Measurements from ENCODE around the gene TTBK1. TPM values are rescaled to one million over a fixed set of nuclear protein-coding genes. Genes with fewer than 3 reads are reported as not detected.

The TTBK1 gene
- total and polyA plus RNA-seq, 9 donors: 0.03 to 0.11 (median 0.06) TPM; not detected in 6

DNA sequence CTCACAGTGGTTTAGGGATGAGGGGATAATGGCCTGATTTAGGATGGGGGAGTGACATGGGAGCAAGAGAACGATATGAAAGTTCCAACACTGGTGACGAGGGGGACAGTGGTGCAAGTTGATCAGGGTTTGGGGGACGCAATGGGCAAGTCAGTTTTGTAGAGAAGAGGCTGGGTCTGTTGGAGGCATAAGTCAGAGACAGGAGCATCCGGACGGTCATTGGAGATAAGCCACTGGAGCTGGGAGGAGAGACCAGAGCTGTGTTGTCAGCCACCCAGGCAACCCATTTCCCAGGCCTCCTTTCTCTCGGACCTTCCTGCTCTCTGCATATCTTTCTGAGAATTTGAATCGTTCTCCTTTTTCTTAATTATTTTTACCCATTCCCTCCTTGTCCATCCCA is 23.5 kb upstream of the TTBK1 start:
- no peaks in the 10 kb centered on the region for H3K9me3 ChIP-seq
- H3K4me1 ChIP-seq (ENCODE audit: insufficient read depth): no peaks in the 10 kb centered on the region
- no peak overlapping the region for H3K4me3 ChIP-seq
- DNase-seq: no peak
- intact Hi-C loops (cut with DNase I): loop anchor here in 1 of 4 donors (10.0 kb wide), 1 partner anchor 285 kb away; no protein-coding TSS in a partner anchor
- H3K27me3 ChIP-seq: no peaks in the 10 kb centered on the region
- no peaks in the 10 kb centered on the region for H3K36me3 ChIP-seq
- TF ChIP-seq, protein P1, sequence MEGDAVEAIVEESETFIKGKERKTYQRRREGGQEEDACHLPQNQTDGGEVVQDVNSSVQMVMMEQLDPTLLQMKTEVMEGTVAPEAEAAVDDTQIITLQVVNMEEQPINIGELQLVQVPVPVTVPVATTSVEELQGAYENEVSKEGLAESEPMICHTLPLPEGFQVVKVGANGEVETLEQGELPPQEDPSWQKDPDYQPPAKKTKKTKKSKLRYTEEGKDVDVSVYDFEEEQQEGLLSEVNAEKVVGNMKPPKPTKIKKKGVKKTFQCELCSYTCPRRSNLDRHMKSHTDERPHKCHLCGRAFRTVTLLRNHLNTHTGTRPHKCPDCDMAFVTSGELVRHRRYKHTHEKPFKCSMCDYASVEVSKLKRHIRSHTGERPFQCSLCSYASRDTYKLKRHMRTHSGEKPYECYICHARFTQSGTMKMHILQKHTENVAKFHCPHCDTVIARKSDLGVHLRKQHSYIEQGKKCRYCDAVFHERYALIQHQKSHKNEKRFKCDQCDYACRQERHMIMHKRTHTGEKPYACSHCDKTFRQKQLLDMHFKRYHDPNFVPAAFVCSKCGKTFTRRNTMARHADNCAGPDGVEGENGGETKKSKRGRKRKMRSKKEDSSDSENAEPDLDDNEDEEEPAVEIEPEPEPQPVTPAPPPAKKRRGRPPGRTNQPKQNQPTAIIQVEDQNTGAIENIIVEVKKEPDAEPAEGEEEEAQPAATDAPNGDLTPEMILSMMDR (IDR thresholded peaks at IDR 0.05): no peak
- no peak for TF ChIP-seq EP300 (IDR thresholded peaks at IDR 0.05)
- TF ChIP-seq POLR2A (IDR thresholded peaks at IDR 0.05): no peak
- H3K27ac ChIP-seq: no peak overlapping the region
- WGBS, 3 donors: 84 to 89% (median 85%) methylated on average over 7 of the region's 7 CpGs

DNA sequence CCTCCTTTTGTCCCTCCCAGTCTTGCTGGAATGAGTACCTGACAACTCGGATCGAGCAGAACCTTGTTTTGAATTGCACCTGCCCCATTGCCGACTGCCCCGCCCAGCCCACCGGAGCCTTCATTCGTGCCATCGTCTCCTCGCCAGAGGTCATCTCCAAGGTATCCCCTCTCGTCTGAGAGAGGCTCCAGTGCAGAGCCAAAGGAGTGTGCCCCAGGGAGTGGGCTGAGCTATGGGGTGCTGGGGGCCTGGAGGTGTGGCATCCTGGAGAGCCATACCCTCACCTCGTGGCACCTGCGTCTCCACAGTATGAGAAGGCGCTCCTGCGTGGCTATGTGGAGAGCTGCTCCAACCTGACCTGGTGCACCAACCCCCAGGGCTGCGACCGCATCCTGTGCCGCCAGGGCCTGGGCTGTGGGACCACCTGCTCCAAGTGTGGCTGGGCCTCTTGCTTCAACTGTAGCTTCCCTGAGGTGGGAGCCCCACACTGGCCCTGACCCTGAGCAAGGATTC is 22.8 kb upstream of the TTBK1 start:
- Histone ChIP-seq H3K27ac (no peak overlapping the region), H3K4me3 (no peak overlapping the region), H3K27me3 (no peaks in the 10 kb centered on the region), H3K36me3 (no peaks in the 10 kb centered on the region), H3K4me1 (ENCODE audit: insufficient read depth) (no peaks in the 10 kb centered on the region), H3K9me3 (no peaks in the 10 kb centered on the region)
- TF ChIP-seq EP300 (IDR thresholded peaks at IDR 0.05) (no peak), POLR2A (IDR thresholded peaks at IDR 0.05) (no peak)
- TF ChIP-seq, protein P1 (IDR thresholded peaks at IDR 0.05): no peak
- WGBS, 3 donors: 83 to 86% (median 86%) methylated on average over 16 of the region's 16 CpGs
- no peak for DNase-seq
- intact Hi-C loops (cut with DNase I): loop anchor here in 1 of 4 donors (10.0 kb wide), 1 partner anchor 284 kb away; no protein-coding TSS in a partner anchor

DNA sequence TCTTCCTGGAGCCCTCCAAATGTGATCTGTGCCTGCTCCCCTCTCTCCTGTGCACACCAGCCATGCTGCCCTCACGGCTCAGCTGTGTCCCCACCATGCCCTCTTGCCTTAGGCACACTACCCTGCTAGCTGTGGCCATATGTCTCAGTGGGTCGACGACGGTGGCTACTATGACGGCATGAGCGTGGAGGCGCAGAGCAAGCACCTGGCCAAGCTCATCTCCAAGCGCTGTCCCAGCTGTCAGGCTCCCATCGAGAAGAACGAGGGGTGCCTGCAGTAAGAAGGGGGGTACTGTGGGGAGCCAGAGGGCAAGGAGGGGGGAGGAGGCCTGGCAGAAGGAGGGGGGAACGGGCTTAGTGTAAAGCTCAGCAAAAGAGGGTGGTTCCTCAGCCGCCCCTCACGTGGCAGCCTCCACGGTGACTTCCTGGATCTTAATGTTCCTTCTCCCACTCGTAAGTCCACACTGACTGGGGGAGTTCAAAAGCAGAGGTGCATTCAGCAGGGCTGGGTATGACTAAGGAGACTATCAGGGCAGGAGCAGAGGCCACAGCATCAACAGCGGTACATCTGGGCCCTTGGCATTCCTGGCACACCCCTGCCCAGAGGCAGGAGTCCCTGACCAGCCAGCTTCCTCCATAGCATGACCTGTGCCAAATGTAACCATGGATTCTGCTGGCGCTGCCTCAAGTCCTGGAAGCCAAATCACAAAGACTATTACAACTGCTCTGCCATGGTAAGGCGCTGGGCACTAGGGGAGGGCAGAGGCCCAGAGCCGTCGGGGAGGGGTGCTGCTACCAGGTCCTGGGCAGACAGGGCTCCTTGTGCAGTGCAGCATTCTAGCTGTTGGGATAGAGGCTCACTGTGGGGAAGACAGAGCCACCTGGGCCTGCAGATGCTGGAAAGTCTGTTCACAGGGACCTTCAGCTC is 22.0 kb upstream of the TTBK1 start:
- TF ChIP-seq EP300 (IDR thresholded peaks at IDR 0.05): no peak
- intact Hi-C loops (cut with DNase I): loop anchor here in 1 of 4 donors (10.0 kb wide), 1 partner anchor 283 kb away; no protein-coding TSS in a partner anchor
- DNase-seq: no peak
- Histone ChIP-seq H3K36me3 (no peaks in the 10 kb centered on the region), H3K27ac (no peak overlapping the region), H3K9me3 (no peaks in the 10 kb centered on the region), H3K27me3 (no peaks in the 10 kb centered on the region), H3K4me3 (no peak overlapping the region), H3K4me1 (ENCODE audit: insufficient read depth) (no peaks in the 10 kb centered on the region)
- 71 to 78% (median 72%) methylated on average over 20 of the region's 20 CpGs for WGBS, 3 donors

DNA sequence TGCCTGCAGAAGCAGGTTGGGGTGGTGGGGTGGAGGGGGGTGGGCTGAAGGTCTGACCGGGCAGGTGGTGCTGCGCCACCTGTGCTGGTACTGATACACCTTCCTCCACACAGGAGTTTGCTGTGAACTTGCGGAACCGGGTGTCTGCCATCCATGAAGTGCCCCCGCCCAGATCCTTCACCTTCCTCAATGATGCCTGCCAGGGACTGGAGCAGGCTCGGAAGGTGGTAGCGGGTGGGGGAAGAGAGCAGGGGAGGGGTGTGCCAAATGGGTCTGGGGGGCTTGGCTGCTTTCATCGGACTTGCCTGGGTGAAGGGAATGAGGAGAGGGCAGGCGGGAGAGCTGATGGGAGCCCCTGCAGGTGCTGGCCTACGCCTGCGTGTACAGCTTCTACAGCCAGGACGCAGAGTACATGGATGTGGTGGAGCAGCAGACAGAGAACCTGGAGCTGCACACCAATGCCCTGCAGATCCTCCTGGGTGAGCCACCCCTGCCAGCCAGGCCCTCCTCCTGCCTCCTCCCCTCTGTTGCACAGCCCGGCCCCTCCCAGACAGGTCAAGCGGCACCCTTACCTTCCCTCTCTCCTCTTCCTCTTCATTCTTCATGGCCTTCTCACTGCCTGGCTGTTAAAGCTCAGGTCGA is 20.7 kb upstream of the TTBK1 start:
- H3K36me3 ChIP-seq: no peaks in the 10 kb centered on the region

More for the DNA sequence above, 20.7 kb upstream of the TTBK1 start:
- DNase-seq: peak in 1 of 5 donors; percentile 13
- Histone ChIP-seq H3K27ac (no peak overlapping the region), H3K27me3 (no peaks in the 10 kb centered on the region), H3K4me1 (ENCODE audit: insufficient read depth) (no peaks in the 10 kb centered on the region), H3K4me3 (no peak overlapping the region), H3K9me3 (no peaks in the 10 kb centered on the region)
- TF ChIP-seq POLR2A (IDR thresholded peaks at IDR 0.05) (no peak), EP300 (IDR thresholded peaks at IDR 0.05) (no peak)
- TF ChIP-seq, protein P1 (IDR thresholded peaks at IDR 0.05): no peak
- WGBS, 3 donors: 82 to 89% (median 88%) methylated on average over 15 of the region's 15 CpGs
- intact Hi-C loops (cut with DNase I): loop anchor here in 1 of 4 donors (10.0 kb wide), 1 partner anchor 282 kb away; no protein-coding TSS in a partner anchor
